HG03097 (cell line): Measurements from ENCODE around the gene IL20RB.
"Not testable (repeated sequence)": the region's sequence is repeated elsewhere in the genome, so short reads cannot be mapped to it uniquely, and the experiment has no call there.

ENCODE experiments used
- ATAC-seq: cut with Tn5 transposase; IDR thresholded peaks from one replicate; pipeline ENCODE4 v1.9.1; 2021; ENCODE audit not compliant: unreplicated experiment, low FRiP score

The IL20RB gene

GRCh38 chr3:136943436-136943835 lies 14.3 kb upstream of the IL20RB start:
- ATAC-seq = no peak

GRCh38 chr3:136946978-136947377 lies 10.8 kb upstream of the IL20RB start:
- ATAC-seq = no peak

DNA sequence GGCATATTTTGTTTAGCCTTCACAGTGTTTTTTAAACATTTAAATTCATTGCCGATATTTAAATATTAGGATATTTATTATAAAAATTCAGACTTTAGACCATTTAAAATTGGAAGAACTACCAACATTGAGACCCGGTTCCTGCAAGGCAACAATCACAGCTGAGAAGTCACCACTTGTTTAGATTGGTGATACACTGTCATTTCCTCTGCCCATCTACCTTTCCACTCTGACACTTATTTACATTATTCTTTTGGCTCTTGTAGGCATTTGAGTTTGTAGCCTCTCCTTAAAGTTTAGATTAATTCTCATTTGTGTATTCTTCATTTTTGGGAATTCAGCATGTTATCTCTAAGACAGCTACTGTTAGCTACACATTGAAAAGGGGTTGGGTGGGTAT lies 10.3 kb upstream of the IL20RB start:
- no peak for ATAC-seq

- no peak for ATAC-seq
Observed at GRCh38 chr3:136949146-136949545, 8.6 kb upstream of the IL20RB start.

DNA sequence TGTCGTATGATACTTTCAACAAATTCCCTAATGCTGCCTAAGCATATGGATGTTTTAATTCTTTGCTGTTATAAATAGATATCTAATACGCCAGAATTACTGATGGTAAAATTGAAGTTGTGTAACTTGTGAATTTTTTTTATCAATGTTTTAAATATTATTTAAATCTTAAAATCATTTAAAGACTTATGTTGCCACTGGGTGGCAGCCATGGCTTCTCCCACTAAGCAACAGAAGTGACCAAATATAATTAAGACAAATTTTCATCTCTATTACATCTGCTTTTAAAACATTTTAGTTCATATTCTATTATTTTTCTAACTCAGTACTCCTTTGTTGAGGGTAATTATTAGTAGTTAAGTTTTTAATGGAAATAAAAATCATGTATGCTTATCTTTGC lies 8.1 kb upstream of the IL20RB start:
- no peak for ATAC-seq

DNA sequence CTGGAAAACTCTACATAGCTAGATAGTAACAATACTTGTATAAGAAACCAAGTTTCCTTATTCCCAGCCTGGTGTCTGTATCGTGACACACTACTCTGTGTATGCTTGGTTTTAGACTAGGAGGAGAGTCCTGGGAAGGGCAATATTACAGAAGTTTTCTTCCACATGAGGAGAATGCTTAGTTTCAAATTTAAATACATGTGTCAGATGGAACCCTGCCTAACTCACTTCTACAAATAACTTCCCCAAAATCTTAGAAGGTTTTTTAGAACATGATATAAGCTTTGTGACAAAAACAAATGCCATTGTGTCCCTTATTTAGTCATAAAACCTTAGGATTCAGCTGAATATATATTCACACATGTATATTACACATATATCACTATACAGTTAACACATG lies 7.2 kb upstream of the IL20RB start:
- no peak for ATAC-seq

DNA sequence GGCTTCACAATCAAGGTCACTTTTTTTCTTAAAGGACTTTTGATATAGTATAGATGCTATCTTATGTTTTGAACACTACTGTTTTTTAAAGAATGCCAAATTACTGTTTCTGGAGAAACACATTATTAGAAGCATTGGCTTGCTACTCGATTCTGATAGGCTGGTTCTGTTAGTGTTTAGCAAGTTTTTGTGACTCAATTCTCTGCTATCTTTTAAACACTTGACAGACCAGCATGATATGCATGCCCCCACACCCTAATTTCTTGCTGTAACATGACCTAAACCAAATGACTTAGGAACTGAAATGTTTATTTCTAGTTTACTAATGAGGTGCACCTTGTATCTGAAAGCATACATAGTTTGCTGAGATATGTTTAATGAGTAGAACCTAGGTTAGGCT lies 5.5 kb upstream of the IL20RB start:
- ATAC-seq = no peak

- no peak for ATAC-seq
Observed at GRCh38 chr3:136954251-136954650, 3.5 kb upstream of the IL20RB start.

GRCh38 chr3:136954980-136955780 lies 2.6 kb upstream of the IL20RB start:
- no peak for ATAC-seq

- ATAC-seq = no peak
Observed at GRCh38 chr3:136955813-136956212, 2.0 kb upstream of the IL20RB start.

DNA sequence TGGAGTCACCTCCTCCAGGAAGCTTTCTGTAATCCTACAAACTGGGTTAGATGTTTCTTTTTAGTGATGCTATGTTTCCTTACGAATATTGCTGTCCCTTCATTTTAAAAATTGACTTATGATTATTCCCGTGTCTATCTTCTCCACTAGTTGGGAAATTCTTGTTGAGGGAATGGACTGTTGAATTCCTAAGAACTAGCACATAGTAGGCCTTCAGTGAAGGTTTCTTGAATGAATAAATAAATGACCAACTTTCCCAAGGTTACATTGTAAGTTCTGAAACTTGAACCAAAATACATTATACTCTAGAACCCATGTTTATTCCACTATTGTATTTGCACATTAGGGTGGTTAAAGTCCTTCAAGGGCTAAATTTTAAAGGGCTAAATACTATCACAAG lies 812 bp upstream of the IL20RB start:
- no peak for ATAC-seq

GRCh38 chr3:136958939-136959338 lies 1.2 kb downstream of the IL20RB start:
- ATAC-seq = no peak

DNA sequence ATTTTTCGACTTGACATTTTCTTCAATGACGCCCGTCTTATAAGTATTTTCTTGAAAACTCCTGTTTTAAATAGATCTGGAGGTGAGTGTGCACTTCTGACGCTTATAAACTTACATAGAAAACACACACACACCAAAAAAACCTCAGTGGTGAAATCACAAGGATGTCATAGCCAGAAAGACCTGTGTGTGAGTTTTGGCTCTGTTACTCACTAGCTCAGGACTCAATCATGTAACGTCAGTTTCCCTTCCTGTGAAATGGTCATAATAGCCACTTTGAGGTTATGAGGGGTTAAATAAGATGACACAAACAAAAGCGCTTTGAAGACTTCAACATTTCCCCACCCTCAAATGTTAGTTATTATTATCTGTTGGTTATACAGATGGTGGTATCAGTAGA lies 1.8 kb downstream of the IL20RB start:
- ATAC-seq = no peak

- no peak for ATAC-seq
Observed at GRCh38 chr3:136960838-136961836, 3.4 kb downstream of the IL20RB start.

DNA sequence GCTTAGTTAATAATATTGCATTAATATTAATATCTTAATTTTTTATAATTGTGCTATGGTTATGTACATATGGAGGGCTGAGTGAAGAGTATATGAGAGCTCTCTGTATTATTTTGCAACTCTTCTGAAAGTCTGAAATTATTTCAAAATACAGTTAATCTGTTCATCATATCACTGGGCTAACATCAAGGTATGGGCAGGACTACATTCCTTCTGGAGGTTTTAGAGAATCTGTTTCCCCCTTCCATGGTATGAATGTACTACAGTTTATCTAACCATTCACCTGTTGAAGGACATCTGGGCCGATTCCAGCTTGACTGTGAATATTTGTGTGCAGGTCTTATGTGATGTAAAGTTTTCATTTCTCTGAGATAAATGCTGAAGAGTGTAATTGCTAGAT lies 5.1 kb downstream of the IL20RB start:
- ATAC-seq = no peak

GRCh38 chr3:136969539-136969938 lies 11.8 kb downstream of the IL20RB start:
- not testable (repeated sequence) for ATAC-seq

GRCh38 chr3:136973352-136973751 lies 15.6 kb downstream of the IL20RB start:
- no peak for ATAC-seq

DNA sequence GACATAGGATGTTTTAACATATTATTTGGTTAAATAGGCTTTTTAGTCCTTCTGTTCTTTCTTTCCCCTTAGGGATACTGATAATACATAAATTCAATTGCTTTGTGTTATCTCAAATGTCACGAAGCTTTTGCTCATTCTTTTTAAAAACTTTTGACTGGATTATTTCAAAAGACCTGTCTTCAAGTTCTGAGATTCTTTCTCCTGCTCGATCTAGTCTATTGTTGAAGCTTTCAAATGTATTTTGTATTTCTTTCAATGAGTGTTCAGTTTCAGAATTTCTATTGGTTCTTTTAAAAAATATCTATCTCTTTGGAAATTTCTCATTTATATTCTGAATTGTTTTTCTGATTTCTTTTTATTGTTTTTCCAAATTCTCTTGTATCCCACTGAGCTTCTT lies 16.9 kb downstream of the IL20RB start:
- no peak for ATAC-seq

DNA sequence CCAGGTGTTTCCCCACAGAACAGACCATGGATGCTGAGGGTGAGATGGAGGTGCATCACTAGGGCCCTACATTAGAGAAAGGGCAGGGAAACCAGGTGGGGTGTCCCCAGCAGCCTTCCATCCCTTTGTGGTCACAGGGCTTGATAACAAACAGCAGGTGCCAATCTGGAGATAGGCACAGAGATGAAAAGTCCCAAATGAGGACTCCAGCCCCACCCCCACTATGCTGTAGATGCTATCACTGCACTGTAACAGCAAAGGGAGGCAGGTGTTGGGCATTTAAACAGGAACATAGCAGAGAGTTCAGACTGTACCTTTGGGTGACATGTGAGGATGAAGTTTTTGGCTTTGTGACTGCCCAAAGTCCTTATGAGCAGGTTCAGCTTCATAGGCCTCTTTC lies 21.4 kb downstream of the IL20RB start:
- no peak for ATAC-seq

GRCh38 chr3:136979684-136980083 lies 21.9 kb downstream of the IL20RB start:
- ATAC-seq = no peak

DNA sequence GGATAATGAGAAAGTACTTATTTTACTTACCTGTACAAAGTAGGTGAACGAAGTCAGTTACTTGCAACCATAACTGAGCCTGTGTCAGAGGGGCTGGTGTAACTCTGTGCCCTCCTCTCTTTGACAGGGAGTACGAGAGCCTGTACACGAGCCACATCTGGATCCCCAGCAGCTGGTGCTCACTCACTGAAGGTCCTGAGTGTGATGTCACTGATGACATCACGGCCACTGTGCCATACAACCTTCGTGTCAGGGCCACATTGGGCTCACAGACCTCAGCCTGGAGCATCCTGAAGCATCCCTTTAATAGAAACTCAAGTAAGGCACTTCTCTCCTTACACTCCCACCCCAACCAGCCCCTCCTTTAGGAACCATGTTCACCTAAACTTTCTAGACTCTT lies 24.2 kb downstream of the IL20RB start:
- no peak for ATAC-seq
